ENCODE results near the gene AFAP1.
"Not testable (repeated sequence)": the region's sequence is repeated elsewhere in the genome, so short reads cannot be mapped to it uniquely, and the experiment has no call there.

AFAP1 gene

GRCh38 chr4:7945709-7946380 is 6.2 kb upstream of the AFAP1 start:
- DNase-seq (ENCODE audit: low read depth in 2 of 2), result no peak

DNA sequence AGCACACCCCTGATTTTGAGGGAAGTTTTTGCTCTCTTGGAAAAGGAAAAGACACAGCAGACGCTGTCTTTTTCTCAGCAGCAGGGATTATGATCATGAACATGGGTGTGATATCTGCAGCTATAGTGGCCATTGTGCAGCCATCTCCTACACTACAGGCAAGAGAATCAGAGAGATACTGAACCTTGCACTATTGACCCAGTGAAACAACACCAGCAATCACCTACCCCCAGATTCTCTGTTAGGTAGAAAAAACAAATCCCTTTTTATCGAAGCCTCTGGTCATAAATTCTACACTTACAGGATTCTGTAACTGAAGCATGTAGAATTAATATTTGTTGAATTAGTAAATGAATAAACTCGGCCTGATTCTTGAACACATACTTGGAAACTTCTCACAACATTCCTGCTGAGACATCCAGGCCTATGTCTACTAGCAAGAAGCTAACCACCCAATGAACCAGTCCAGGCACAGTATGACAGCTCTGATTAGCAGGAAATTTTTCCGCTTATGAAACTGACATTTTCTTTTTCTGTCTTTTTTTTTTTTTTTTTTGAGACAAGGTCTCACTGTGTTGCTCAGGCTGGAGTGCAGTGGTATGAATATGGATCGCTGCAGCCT is 5.0 kb upstream of the AFAP1 start:
- no peak for DNase-seq (ENCODE audit: low read depth in 2 of 2)

DNA sequence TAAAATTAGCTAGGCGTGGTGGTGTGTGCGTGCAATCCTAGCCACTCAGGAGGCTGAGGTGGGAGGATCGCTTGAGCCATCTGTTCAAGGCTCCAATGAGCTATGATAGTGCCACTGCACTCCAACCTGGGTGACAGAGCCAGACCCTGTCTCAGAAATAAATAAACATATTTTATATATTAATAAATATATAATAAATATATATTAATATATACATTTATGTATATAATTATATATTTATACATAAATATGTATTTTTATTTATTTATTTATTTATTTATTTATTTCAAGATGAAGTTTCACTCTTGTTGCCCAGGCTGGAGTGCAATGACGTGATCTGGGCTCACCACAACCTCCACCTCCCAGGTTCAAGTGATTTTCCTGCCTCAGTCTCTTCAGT is 4.0 kb upstream of the AFAP1 start:
- not testable (repeated sequence) for DNase-seq (ENCODE audit: low read depth in 2 of 2)

DNA sequence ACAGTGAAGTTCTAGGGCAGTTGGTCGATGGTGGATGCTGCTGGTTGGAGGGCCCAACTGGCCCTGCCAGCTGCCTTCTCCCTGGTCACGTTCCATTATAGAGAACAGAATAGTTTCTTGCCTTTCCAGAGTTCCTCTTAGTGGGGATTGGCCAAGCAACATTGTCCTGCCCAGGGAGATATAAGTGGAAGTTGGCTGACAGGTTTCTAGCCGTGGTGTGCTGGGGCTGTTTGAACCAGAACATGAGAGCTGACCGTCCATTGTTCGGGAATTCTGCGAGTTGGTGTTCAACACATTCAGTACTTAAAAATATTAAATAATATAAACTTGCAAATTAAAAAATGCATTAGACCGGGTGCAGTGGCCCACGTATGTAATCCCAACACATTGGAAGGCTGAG is 3.5 kb upstream of the AFAP1 start:
- DNase-seq (ENCODE audit: low read depth in 2 of 2), result no peak

DNA sequence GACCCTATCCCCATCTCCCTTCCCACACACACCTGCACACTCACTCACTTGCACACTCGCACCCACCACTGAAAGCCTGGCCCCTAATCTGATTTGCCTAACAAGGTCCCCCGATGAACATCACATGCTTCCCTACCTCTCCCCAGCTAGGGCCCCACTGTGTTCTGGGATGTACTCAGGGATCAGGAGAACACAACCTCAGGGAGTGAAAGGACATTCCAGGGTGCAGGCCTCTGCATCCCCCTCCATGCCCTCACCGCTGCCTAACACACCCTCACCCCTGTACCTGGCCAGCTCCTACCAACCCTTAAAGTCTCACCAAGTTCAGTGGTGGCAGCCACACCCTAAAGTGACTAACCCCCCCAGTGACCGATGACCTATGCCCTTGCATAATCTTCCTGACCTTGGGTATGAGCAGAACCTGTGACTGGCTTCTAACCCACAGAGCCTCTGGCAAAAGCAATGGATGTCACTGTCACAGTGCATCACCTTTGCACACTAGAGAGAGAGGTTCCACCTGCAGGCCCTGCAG is 2.4 kb upstream of the AFAP1 start:
- DNase-seq (ENCODE audit: low read depth in 2 of 2), result no peak

GRCh38 chr4:7941111-7941964 is 1.7 kb upstream of the AFAP1 start:
- DNase-seq (ENCODE audit: low read depth in 2 of 2), result no peak

DNA sequence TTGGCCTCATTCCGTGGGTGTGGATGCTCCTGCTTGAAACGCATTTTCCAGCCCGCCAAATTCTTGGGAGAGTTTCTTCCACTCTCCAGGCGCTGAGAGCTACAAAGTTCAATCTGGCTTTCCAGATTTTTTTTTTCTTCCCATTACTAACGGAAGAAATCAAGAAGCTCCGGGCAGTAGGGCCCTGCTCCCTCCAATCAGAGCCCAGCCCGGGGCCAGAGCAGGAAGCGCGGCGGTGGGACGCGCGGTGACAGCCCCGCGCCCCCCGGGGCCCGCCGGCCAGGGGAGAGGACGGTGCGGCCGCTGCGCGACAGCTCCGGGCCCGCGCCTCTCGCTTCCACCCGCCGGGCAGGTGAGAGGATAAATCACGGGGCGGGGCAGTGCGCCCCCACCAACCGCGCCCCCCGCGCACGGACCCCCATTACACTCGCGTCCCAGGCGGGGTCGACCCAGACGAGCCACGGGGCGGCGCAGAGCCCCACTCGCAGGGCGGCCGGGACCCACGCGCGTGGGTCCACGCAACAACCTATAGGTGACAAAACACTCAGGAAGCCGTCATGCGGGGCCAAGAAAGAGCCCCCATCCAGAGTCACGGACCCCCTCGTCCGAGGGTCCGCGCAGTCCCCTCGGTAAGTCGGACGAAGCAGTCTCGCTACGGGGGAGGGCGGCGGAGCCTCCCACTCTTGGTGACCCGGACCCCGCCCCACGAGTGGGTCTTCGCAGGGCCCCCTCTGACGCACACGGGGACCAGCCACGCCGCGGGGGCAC is 868 bp downstream of the AFAP1 start:
- DNase-seq (ENCODE audit: low read depth in 2 of 2), result no peak

GRCh38 chr4:7938266-7938608 is 1.4 kb downstream of the AFAP1 start:
- no peak for DNase-seq (ENCODE audit: low read depth in 2 of 2)

DNA sequence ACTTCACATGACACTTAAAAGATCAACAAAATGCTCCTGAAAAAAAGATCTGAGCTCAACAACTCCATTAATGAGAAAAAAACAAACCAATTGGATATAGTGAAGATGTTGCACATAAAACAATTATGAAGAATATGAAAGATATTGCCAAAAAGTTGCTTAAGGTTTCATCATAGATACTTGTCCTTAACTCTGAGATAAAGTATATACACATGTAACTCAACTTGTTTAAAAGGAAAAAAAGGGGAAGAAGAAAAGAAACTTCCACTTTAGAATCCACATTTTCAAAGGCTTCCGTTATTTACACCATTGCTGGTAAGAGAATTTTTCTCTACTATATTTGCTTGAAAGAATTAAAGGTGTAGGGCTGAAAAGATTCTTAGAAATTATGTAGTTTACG is 2.7 kb downstream of the AFAP1 start:
- DNase-seq (ENCODE audit: low read depth in 2 of 2), result no peak

DNA sequence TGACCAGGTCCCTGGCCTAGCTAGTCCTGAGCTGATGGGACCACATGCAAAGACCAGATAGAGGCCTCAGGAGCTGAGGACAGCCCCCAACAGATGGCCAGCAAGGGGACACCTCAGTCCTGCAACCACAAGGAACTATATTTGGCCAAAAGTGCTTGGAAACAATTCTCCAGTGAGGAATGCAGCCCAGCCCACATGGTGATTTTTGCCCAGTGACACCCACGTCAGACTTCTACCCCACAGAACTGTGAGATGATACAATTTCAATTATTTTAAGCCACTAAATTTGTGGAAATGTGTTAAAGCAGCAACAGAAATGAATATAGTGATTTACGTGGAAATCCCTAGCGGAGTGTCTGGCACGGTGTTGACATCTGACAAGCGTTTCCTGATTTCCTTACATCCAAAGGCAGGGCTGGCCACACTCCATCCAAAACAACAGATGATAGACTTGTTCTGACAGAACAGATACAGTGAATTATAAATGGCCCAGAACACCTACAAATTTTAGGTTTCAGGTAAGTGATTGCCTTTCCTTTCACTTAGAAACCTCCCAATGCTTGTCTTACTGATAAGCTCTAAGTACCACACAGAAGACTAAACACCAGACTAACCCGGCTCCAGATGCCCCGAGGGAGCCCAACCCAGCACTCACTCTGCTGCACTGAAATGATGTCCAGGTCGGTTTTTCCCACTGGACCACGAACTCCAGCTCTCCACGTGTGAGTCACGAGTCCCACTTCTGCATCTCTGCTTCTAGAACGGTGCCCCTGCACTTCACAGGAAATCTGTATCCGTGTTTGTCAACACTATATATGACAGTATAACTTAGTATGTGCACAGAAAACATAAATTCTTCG is 5.8 kb downstream of the AFAP1 start:
- DNase-seq (ENCODE audit: low read depth in 2 of 2), result no peak

GRCh38 chr4:7932287-7932686 is 7.4 kb downstream of the AFAP1 start:
- no peak for DNase-seq (ENCODE audit: low read depth in 2 of 2)

DNA sequence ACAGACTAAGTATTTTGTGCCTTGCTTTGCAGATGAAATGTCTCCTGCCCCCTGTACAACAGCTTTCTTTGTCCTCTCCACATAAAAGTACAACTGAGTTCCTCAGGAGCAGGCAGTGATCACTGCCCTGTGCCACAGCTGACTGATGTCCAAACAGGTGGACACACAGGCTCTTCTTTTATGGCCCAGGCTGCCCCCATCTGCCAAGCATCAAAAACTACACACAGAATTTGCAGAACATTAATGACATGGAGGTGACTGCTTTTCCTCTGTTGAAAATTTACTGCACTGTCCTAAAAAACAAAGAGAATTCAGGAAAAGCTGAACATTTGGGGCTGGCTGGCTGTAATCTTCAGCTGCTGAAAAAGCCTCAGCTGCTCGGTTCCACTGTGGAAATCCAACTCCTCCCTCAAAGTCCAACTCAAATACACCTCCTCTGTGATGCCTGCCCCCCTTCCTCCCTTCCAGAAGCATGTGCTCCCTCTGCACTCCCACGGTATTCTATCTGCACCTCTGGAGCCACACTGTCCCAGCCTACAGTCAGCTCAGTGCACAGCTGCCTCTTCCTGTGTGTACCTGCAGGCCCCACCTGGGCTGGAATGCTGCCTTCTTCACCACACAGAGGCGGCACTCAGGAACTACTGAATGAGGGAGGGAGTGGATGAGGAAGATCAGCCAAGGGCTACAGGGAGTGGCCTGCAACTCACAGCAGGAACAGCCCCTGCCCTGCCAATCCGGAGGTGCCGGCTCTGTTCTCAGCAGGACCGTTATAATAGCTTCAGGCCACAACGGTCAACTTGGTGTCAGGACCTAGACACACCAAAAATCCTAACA is 10.3 kb downstream of the AFAP1 start:
- DNase-seq (ENCODE audit: low read depth in 2 of 2), result no peak

- no peak for DNase-seq (ENCODE audit: low read depth in 2 of 2)
These were observed 10.9 kb downstream of the AFAP1 start for GRCh38 chr4:7928711-7929110.

GRCh38 chr4:7926822-7927221 is 12.8 kb downstream of the AFAP1 start:
- no peak for DNase-seq (ENCODE audit: low read depth in 2 of 2)

DNA sequence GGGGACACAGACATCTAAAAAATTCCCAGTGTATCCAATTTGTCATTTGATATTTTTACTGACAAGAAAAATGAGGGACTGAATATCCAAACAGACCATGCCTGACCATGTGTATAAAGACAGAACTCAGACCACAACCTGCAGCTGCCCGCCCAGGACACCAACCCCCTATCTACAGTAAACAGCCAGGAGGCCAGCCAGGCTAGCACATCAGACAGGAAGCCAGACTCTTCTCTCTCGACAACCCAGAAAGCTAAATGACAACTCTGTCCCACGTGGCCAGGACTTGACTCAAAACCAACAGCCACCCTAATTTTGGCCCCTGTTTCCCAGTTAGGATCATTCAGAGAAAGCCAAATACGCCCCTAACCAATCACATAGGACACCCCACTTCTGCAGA is 15.1 kb downstream of the AFAP1 start:
- no peak for DNase-seq (ENCODE audit: low read depth in 2 of 2)

- no peak for DNase-seq (ENCODE audit: low read depth in 2 of 2)
These were observed 15.5 kb downstream of the AFAP1 start for GRCh38 chr4:7924163-7924562.

- DNase-seq (ENCODE audit: low read depth in 2 of 2), result no peak
These were observed 17.2 kb downstream of the AFAP1 start for GRCh38 chr4:7922466-7922865.

GRCh38 chr4:7918981-7919380 is 20.7 kb downstream of the AFAP1 start:
- DNase-seq (ENCODE audit: low read depth in 2 of 2), result no peak

GRCh38 chr4:7918187-7918586 is 21.5 kb downstream of the AFAP1 start:
- not testable (repeated sequence) for DNase-seq (ENCODE audit: low read depth in 2 of 2)

GRCh38 chr4:7917669-7918068 is 22.0 kb downstream of the AFAP1 start:
- no peak for DNase-seq (ENCODE audit: low read depth in 2 of 2)

Data from stimulated activated CD8-positive, alpha-beta memory T cell treated with anti-CD3 and anti-CD28 coated beads, Interleukin-7, amount 100 ng/mL, for 1 hour (primary cell).